CD14-positive monocyte (primary cell): Measurements from ENCODE around the gene MAB21L4. TPM values are rescaled to one million over a fixed set of nuclear protein-coding genes. Genes with fewer than 3 reads are reported as not detected.

ENCODE experiments used
- DNase-seq, 3 donors: peaks; one replicate each; pipeline ENCODE4 v3.0.0-alpha.2; 2011 to 2022
- H2AFZ ChIP-seq: 2 replicates; pipeline ENCODE4 v1.6.0; 2012; ENCODE audit warnings: mild to moderate bottlenecking, low read depth, low read length, inconsistent platforms; ENCODE audit not compliant: insufficient read depth, poor library complexity, severe bottlenecking
- H3K27ac ChIP-seq, 2 donors: 1 replicate in 1 of 2; 2 replicates in 1 of 2; pipeline ENCODE4 v1.5.1; 2012 to 2013; ENCODE audit warnings: low read length in 2 of 2, control low read depth in 1 of 2, inconsistent platforms in 1 of 2, low read depth in 1 of 2, mild to moderate bottlenecking in 1 of 2
- H3K27me3 ChIP-seq, 2 donors: one replicate each; pipeline versions ENCODE4 v1.6.0 to v1.6.1; 2011 to 2013; ENCODE audit warnings: low read length in 2 of 2; ENCODE audit not compliant: control insufficient read depth in 2 of 2, insufficient read depth in 2 of 2
- H3K36me3 ChIP-seq, 2 donors: replicated peaks in 1 of 2; 1 replicate in 1 of 2; 2 replicates in 1 of 2; pipeline versions ENCODE4 v1.5.1 to v1.6.1; 2012 to 2013; ENCODE audit warnings: low read length in 2 of 2, control low read depth in 1 of 2, inconsistent platforms in 1 of 2, mild to moderate bottlenecking in 1 of 2; ENCODE audit not compliant: insufficient read depth in 2 of 2, control insufficient read depth in 1 of 2
- H3K4me1 ChIP-seq, 2 donors: 1 replicate in 1 of 2; 2 replicates in 1 of 2; pipeline versions ENCODE4 v1.5.1 to v1.6.1; 2012 to 2013; ENCODE audit warnings: low read length in 2 of 2, control low read depth in 1 of 2, inconsistent platforms in 1 of 2, mild to moderate bottlenecking in 1 of 2, moderate library complexity in 1 of 2; ENCODE audit not compliant: insufficient read depth in 2 of 2, control insufficient read depth in 1 of 2
- H3K4me2 ChIP-seq: replicated peaks from 2 replicates; pipeline ENCODE3; 2012; ENCODE audit warnings: low read length, moderate library complexity, mild to moderate bottlenecking; ENCODE audit not compliant: poor library complexity, severe bottlenecking; ENCODE audit errors: extremely low read depth
- H3K4me3 ChIP-seq, 3 experiments: fragments of 200-600 bp in 1 of 3; sonication (generic) in 1 of 3; replicated peaks in 1 of 3; 1 replicate in 2 of 3; 2 replicates in 1 of 3; pipeline ENCODE4 v1.5.1; 2011 to 2013; ENCODE audit warnings: low read length in 3 of 3, mild to moderate bottlenecking in 3 of 3, control low read depth in 2 of 3, low read depth in 2 of 3, inconsistent platforms in 1 of 3, moderate library complexity in 1 of 3
- H3K79me2 ChIP-seq: 2 replicates; pipeline ENCODE4 v1.6.0; 2012; ENCODE audit warnings: mild to moderate bottlenecking, control low read depth, inconsistent platforms, low read length, moderate library complexity; ENCODE audit not compliant: insufficient read depth
- H3K9ac ChIP-seq: 2 replicates; pipeline ENCODE4 v1.6.0; 2017; ENCODE audit warnings: low read length, mild to moderate bottlenecking; ENCODE audit not compliant: insufficient read depth, poor library complexity, severe bottlenecking
- H3K9me3 ChIP-seq, 2 donors: replicated peaks in 1 of 2; 1 replicate in 1 of 2; 2 replicates in 1 of 2; pipeline versions ENCODE4 v1.5.1 to v1.6.1; 2012 to 2013; ENCODE audit warnings: low read length in 2 of 2, control low read depth in 1 of 2; ENCODE audit not compliant: control insufficient read depth in 1 of 2, insufficient read depth in 1 of 2
- H4K20me1 ChIP-seq: 2 replicates; pipeline ENCODE4 v1.6.0; 2012; ENCODE audit warnings: mild to moderate bottlenecking, low read length, control low read depth, moderate library complexity; ENCODE audit not compliant: insufficient read depth
- H3K27ac Mint-ChIP-seq, 7 donors: one replicate each; pipeline ENCODE4 v1.8.0; 2020; ENCODE audit warnings: mild to moderate bottlenecking in 7 of 7, mixed read lengths in 7 of 7, moderate library complexity in 6 of 7, inconsistent platforms in 2 of 7
- H3K27me3 Mint-ChIP-seq, 3 donors: one replicate each; pipeline ENCODE4 v1.8.0; 2021 to 2022; ENCODE audit warnings: low read depth in 3 of 3, mild to moderate bottlenecking in 3 of 3, mixed read lengths in 3 of 3, moderate library complexity in 3 of 3, inconsistent platforms in 1 of 3
- H3K36me3 Mint-ChIP-seq, 2 donors: one replicate each; pipeline ENCODE4 v1.8.0; 2020; ENCODE audit warnings: mixed read lengths in 2 of 2, inconsistent platforms in 1 of 2, mild to moderate bottlenecking in 1 of 2
- H3K4me1 Mint-ChIP-seq: one replicate; pipeline ENCODE4 v1.8.0; 2020; ENCODE audit warnings: mild to moderate bottlenecking, mixed read lengths
- H3K4me3 Mint-ChIP-seq, 2 donors: one replicate each; pipeline ENCODE4 v1.8.0; 2020; ENCODE audit warnings: mild to moderate bottlenecking in 2 of 2, mixed read lengths in 2 of 2, moderate library complexity in 1 of 2
- H3K9me3 Mint-ChIP-seq, 7 donors: one replicate each; pipeline ENCODE4 v1.8.0; 2020 to 2022; ENCODE audit warnings: mixed read lengths in 7 of 7, mild to moderate bottlenecking in 6 of 7, moderate library complexity in 6 of 7, inconsistent platforms in 2 of 7
- WGBS: methylation state at CpG from one replicate; pipeline ENCODE4 v1.1.5; 2013; ENCODE audit warnings: missing lambda C conversion rate; ENCODE audit not compliant: insufficient coverage; 5-methylcytosine and 5-hydroxymethylcytosine counted together
- intact Hi-C, 2 donors: fragments of 100-400 bp; cut with micrococcal nuclease; formaldehyde crosslinking; loops; one replicate each; pipeline versions ENCODE4 v1.15.0 to v1.15.1; 2023
- polyA plus RNA-seq, 3 donors: library from polyadenylated mRNA; depleted of rRNA in 1 of 3; unstranded in 2 of 3; stranded (reverse) in 1 of 3; fragments of 300-500 nt in 2 of 3; fragments of >200 nt in 1 of 3; fragmentation: Illumina TruSeq in 2 of 3; gene quantifications; 1 replicate in 2 of 3; 2 replicates in 1 of 3; pipeline ENCODE4 v1.2.3, GENCODE V29; 2012 to 2021
- TF ChIP-seq, protein P1 (sequence below): fragments of 200-600 bp; IDR thresholded peaks from one replicate; pipeline ENCODE4 v1.8.0; 2022; ENCODE audit warnings: antibody characterized with exemption, mild to moderate bottlenecking

The MAB21L4 gene
- polyA plus RNA-seq, 3 donors: not detected

DNA sequence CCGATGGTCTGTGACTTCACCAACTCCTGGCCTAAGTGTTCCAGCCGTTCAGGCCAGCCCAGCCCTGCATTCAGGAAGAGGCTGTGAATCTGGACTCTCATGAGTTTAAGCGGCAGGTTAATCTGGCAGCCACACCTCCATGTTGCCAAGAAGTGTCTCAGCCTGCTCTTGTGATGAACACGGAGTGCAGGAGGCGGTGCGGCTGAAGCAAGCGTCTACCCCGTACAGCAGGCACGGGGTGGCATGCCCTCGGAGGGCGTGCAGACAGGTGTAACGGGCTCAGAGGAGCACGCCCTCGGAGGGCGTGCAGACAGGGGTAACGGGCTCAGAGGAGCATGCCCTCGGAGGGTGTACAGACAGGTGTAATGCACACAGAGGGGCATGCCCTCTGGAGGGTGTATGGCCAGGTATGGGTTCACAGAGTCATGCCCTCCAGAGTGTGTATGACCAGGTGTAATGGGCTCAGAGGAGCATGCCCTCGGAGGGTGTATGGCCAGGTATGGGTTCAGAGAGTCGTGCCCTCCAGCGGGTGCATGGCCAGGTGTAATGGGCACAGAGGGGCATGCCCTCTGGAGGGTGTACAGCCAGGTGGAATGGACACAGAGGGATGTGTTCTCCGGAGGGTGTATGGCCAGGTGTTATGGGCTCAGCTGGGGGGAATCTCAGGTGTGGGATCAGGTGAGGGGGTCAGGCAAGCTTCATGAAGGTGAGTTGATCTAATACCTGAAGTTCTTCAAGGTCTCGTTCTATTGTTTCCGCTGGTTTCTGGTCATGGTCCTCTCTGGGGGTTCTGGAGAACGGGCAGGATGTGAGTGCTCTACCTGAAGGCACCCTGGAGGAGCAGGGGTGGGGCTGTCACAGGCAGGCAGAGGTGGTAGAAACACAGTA, 32.8 kb upstream of the MAB21L4 start:
- WGBS: 91% methylated on average over 24 of the region's 24 CpGs
- H3K79me2 ChIP-seq: no peaks in the 10 kb centered on the region

DNA sequence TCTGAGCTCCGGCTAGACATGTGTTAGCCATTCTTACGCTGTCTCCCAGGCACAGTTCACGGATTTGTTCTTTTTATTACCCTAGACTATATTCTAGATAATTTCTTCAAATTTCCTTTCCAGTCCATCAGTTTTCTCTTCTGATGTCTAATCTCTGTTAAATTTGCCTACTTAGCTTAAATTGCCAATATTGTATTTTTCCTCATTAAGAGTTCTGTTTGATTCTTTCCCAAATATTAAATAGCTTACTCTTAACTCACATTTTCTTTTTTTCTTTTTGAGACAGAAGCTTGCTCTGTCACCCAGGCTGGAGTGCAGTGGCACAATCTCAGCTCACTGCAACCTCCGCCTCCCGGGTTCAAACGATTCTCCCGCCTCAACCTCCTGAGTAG, 31.4 kb upstream of the MAB21L4 start:
- no peaks in the 10 kb centered on the region for H3K4me1 ChIP-seq
- no peak overlapping the region for H3K9ac ChIP-seq
- no peaks in the 10 kb centered on the region for H3K4me1 Mint-ChIP-seq
- no peaks in the 10 kb centered on the region for H3K36me3 Mint-ChIP-seq
- no peaks in the 10 kb centered on the region for H3K27me3 ChIP-seq
- DNase-seq: no peak
- H3K27ac Mint-ChIP-seq: peak overlapping the region in 1 of 7 donors; percentile 57
- H3K27ac ChIP-seq: no peak overlapping the region
- H3K9me3 ChIP-seq: no peaks in the 10 kb centered on the region
- H3K79me2 ChIP-seq: no peaks in the 10 kb centered on the region
- no peak overlapping the region for H3K4me3 ChIP-seq
- H3K36me3 ChIP-seq: no peaks in the 10 kb centered on the region
- H3K4me2 ChIP-seq: no peak overlapping the region
- no peak overlapping the region for H3K4me3 Mint-ChIP-seq
- WGBS: 98% methylated on average over 7 of the region's 7 CpGs
- peaks cover 1 to 7% (median 1%) of the 10 kb centered on the region in 3 donors for H3K27me3 Mint-ChIP-seq
- H4K20me1 ChIP-seq: no peaks in the 10 kb centered on the region
- H3K9me3 Mint-ChIP-seq: peaks cover 0 to 6% (median 1%) of the 10 kb centered on the region in 7 donors
- intact Hi-C loops: no loop called here
- no peak overlapping the region for H2AFZ ChIP-seq
- TF ChIP-seq, protein P1, sequence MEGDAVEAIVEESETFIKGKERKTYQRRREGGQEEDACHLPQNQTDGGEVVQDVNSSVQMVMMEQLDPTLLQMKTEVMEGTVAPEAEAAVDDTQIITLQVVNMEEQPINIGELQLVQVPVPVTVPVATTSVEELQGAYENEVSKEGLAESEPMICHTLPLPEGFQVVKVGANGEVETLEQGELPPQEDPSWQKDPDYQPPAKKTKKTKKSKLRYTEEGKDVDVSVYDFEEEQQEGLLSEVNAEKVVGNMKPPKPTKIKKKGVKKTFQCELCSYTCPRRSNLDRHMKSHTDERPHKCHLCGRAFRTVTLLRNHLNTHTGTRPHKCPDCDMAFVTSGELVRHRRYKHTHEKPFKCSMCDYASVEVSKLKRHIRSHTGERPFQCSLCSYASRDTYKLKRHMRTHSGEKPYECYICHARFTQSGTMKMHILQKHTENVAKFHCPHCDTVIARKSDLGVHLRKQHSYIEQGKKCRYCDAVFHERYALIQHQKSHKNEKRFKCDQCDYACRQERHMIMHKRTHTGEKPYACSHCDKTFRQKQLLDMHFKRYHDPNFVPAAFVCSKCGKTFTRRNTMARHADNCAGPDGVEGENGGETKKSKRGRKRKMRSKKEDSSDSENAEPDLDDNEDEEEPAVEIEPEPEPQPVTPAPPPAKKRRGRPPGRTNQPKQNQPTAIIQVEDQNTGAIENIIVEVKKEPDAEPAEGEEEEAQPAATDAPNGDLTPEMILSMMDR: no peak

More for the DNA sequence above, 32.8 kb upstream of the MAB21L4 start:
- no peaks in the 10 kb centered on the region for H3K9me3 ChIP-seq
- no peak overlapping the region for H3K27ac Mint-ChIP-seq
- no peaks in the 10 kb centered on the region for H3K4me1 Mint-ChIP-seq
- H3K27me3 Mint-ChIP-seq: peaks cover 1 to 7% (median 1%) of the 10 kb centered on the region in 3 donors
- H3K4me2 ChIP-seq: no peak overlapping the region
- peaks cover 0 to 6% (median 1%) of the 10 kb centered on the region in 7 donors for H3K9me3 Mint-ChIP-seq
- H3K36me3 Mint-ChIP-seq: no peaks in the 10 kb centered on the region
- no peak overlapping the region for H2AFZ ChIP-seq
- H3K36me3 ChIP-seq: no peaks in the 10 kb centered on the region
- H3K4me3 Mint-ChIP-seq: no peak overlapping the region
- H3K27me3 ChIP-seq: no peaks in the 10 kb centered on the region
- no peak for DNase-seq
- intact Hi-C loops: no loop called here
- H4K20me1 ChIP-seq: no peaks in the 10 kb centered on the region
- H3K4me3 ChIP-seq: no peak overlapping the region
- H3K4me1 ChIP-seq: no peaks in the 10 kb centered on the region
- no peak overlapping the region for H3K9ac ChIP-seq
- no peak overlapping the region for H3K27ac ChIP-seq
- TF ChIP-seq, protein P1: no peak
